GM18502 (cell line): ENCODE results near the gene CEND1.

Experiments used
- ATAC-seq: cut with Tn5 transposase; IDR thresholded peaks from one replicate; pipeline ENCODE4 v1.9.1; 2021; ENCODE audit warnings: mild to moderate bottlenecking; ENCODE audit not compliant: unreplicated experiment, poor library complexity

Gene CEND1

DNA sequence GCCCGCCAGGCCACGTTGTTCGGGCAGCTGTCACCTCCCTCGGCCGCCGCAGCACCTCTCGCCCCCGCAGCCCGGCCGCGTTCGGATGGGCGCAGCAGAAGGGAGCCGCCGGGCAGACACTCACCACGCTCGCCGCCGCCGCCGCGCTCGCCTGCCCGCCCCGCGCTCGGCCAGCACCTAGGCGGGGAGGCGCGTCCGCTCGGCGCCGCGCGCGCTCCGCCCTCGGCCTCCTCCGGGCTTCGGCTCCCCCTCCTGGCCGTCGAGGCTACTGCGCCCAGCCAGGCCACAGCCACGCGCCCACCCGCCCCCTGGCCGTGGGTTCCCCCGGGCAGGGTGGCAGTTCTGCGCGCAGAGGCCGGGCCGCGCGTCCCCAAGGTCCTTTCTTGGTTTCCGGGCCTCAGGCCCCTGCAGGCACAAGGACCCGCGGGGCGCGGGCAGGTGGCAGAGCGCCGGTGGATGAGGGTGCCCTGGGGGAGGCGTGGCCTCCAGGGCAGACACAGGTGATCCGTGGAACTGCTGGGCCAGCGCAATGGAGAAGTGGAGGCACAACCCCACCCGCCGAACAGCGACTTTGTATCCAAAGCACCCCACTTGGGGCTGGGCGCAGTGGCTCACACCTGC lies 8.3 kb upstream of the CEND1 start, which contains the start of gene SLC25A22:
SLC25A22 (minus strand) TSS at position 189 of the 621 bp plus-strand sequence. CDS start 3,275 bp downstream, outside the sequence.
- ATAC-seq: peak; percentile 68

DNA sequence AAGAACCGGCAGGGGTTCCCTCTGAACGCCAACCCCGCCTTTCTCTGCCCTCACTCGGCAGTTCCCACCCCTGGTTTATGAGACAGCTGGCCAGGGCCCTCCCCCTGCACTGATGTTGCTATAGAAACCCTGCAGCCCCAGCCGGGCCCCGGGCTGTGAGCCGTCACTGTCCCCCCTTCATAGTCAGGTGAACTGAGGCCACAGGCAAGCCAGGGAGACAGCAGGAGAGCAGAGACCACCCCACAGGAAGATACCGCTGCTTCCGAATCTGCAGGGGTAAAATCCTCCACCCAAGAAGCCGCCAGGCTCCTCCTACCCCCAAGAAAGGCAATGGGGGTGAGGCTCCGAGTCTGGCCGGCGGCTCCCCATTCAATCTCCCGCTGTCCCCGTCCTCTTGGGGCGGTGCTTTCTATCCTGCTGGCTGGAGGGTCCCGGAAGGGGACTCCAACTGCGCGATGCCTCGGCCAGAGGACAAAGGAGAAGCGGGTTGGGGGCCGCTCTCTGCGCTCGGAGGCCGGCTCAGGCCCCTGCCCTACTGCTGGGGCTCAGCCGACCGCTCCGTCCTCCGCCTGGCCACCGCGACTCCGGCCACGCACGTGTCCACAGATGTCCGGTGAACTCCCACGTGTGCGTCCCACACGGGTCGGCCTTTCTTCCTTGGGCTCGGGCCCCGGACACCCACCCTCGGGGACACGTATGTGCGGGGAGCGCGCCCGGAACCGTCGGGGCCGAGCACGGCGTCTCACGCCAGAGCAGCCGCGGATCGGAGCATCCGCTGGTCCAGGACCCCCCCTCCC lies 7.6 kb upstream of the CEND1 start:
- peak; percentile 47 for ATAC-seq

DNA sequence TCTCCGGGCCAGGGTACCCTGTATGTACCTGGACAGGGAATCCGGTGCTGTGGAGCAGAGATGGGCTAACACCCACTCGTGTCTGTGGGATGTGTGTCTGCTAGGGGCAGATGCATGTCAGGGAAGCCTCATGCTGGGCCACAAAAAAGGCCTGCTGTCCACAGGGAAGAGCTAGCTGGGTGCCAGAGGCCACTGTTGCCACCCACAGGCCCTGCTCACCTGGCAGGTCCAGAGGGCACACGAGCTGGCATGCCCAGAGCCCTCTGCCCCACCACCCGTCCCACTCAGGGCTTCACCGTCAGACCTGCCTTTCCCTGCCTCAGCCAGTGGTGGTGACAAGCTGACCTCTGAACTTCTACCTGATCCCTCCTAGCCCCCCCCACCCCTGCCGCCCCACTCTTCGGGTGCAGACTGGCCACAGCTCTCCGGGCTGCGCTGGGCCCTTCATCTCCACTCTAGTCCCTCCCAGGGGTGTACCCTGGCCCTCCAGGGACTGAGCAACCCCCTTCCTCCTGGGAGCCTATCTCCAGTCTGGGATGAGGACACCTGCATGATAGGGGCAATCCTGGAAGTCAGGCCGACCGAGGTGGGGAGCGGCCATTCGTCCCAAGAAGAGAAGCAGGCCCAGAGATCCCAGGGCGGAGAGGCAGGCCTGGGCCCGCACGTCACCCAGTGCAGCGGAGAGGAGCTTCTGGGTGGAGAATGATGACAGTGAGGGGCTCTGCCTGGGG lies 6.8 kb upstream of the CEND1 start:
- ATAC-seq: no peak

DNA sequence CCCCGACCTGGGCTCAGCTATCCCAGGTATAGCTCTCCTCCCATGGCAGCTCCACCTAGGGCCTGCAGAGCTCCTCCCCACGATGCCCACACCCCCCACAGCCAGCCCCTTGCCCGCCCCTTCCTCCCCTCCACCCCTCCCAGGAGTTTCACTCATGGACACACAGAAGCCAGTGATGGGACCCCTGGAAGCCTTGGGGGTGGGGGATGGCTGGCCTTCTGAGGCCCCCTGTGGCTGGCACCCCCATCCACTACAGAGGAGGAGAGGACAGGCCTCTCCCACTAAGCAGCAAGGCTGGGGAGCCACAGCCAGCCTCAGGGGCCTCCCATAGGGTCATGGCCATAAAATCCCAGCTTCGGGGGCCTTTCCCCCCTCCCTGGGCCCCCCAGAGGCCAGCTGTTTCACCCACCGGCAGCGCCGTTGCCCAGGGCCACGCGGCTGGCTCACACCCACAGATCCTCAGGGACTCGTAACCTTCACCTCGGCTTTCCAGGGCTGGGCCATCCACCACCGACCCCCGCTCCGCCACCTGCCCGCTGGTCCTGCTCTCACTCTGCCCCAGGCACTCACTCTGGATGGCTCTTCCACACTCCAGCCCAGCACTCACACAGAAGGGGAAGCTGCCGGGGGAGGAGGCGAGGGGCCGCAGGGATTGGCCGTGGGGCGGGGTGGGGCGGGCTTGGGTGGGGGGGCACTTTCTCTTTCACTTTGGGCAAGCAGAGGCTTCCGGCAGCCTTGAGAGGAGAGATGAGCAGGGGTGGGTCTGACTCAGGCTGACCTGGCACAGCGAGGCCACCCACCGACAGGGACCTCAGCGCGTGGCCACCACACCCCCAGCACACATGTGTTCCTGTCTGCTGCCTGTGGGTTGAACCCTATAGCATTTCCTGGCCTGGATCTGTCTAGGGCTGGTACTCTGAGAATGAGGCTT lies 6.0 kb upstream of the CEND1 start:
- peak; percentile 30 for ATAC-seq

- no peak for ATAC-seq
Observed at GRCh38 chr11:794766-795633, 5.1 kb upstream of the CEND1 start.

GRCh38 chr11:794013-794765 lies 4.3 kb upstream of the CEND1 start:
- ATAC-seq: no peak

GRCh38 chr11:793556-793955 lies 3.7 kb upstream of the CEND1 start:
- ATAC-seq: no peak

DNA sequence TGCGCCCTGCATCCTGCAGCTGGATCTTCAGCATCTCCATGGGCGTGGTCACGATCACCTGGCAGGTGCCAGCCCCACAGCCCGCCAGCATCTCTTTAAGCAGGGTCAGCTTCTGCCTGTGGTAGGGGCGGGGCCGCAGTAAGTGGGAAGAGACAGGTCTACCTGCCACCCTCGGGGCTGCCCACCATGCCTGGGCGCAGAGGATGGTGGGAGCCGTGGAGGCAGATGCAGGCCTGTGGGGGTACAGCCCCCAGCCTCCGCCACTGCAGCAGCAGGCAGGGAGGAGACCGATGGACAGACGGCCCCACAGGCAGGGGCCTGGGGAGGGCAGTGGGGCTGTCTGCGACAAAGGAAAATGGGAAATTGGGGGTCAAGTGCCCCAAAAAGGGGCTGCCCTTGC lies 3.0 kb upstream of the CEND1 start:
- ATAC-seq: no peak

- no peak for ATAC-seq
Observed at GRCh38 chr11:792535-792821, 2.6 kb upstream of the CEND1 start.

GRCh38 chr11:791658-792534 lies 2.0 kb upstream of the CEND1 start:
- no peak for ATAC-seq

DNA sequence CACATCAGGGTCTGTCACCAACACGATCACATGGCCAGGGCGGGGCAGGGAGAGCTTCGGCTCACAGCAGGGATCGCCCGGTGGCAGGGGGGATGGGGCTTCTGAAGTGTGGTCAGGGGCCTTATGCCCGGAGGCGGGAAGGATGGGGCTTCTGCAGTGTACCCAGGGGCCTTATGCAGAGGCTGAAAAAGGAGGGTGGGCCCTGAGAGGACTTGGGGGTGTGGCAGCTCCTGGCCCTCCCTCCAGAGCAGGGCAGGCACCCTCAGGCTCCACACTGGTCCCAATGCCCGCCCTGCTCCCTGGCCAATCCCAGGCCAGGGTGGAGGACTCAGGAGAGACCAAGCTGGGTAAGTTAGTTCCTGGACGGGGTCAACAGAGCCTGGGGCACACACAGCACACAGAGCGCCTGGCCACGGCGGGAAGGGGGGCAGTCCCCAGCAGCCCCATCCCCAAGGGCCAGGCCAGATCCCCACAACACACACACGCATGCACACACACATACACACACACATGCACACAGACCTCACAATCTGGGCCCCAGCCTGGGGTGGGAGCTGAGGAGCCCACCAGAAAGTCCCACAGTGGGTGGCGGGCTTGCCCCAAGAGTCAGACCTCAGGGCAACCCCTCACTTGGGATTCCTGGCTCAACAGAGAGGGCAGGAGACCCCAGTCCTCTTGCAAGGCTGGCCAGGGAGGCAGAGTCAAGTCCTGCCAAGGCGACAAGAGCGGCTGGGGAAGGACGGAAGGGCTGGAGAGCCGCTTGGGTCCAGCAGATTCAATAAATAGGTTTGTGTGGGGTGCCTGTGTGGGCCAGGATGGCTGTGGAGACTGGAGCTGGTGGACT lies 1.1 kb upstream of the CEND1 start:
- no peak for ATAC-seq

- no peak for ATAC-seq
Observed at GRCh38 chr11:788953-789940, 643 bp downstream of the CEND1 start.

DNA sequence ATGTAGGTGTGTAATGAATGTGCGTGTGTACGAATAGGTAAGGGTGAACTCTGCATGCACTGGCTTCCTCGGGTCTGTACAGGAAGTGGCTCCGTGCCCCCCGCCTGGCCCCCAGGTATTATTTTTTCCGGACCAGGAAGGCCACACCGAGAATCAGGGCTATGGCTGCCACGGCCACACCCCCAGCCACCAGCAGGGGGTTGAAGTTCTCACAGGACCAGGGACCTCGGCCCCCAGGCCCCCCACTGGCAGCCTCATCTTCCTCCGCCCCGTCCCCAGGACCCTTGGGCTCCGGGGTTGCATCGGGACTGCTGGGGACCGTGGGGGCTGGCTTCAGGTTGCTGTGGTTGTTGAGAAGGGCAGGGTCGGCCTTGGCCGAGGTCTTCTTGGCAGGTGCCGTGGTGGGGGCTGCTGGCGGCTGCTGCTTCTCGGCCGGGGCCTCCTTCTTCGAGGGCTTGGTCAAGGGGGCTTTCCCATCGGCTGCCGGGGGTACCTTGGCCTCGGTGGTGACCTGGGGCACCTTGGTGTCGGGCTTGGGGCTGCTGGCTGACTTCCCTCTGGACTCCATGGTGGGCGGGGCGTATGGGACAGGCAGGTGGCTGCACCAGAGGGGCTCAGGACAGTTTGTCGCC lies 1.8 kb downstream of the CEND1 start:
- no peak for ATAC-seq

GRCh38 chr11:787084-787675 lies 2.7 kb downstream of the CEND1 start:
- ATAC-seq: no peak
